Mesothelial cell of epicardium (in vitro differentiated cells): ENCODE data around the gene AMPH. TPM values are rescaled to one million over a fixed set of nuclear protein-coding genes. Genes with fewer than 3 reads are reported as not detected.
A peak's percentile ranks its signal among the peaks of the same experiment; 100 is the strongest.

ENCODE experiments used
- DNase-seq, 2 experiments: peaks; one replicate each; pipeline ENCODE4 v3.0.0; 2021; ENCODE audit warnings: low spot score in 2 of 2; ENCODE audit not compliant: unreplicated experiment in 2 of 2
- H3K27ac Mint-ChIP-seq: 2 replicates; pipeline ENCODE4 v1.8.0; 2021; ENCODE audit warnings: mixed read lengths
- H3K27me3 Mint-ChIP-seq: 2 replicates; pipeline ENCODE4 v1.8.0; 2021; ENCODE audit warnings: low read depth, mixed read lengths
- H3K36me3 Mint-ChIP-seq: 2 replicates; pipeline ENCODE4 v1.8.0; 2021; ENCODE audit warnings: mixed read lengths
- H3K4me1 Mint-ChIP-seq: 2 replicates; pipeline ENCODE4 v1.8.0; 2021; ENCODE audit warnings: mixed read lengths
- H3K4me3 Mint-ChIP-seq: 2 replicates; pipeline ENCODE4 v1.8.0; 2021; ENCODE audit warnings: mild to moderate bottlenecking, moderate library complexity, mixed read lengths
- H3K9me3 Mint-ChIP-seq: 2 replicates; pipeline ENCODE4 v1.8.0; 2021; ENCODE audit warnings: mixed read lengths
- CTCF ChIP-seq: fragments of 200-600 bp; sonication (generic); IDR thresholded peaks from one replicate; pipeline ENCODE4 v1.5.0; 2021; ENCODE audit warnings: antibody characterized with exemption; ENCODE audit not compliant: unreplicated experiment
- total RNA-seq: library from RNA; stranded (reverse); gene quantifications from 3 replicates; pipeline ENCODE4 v1.2.1, GENCODE V29; 2021

AMPH gene
- total RNA-seq, 1 donor from 2014 or later = 2.4 TPM

- no peak overlapping the region for H3K27ac Mint-ChIP-seq
- H3K9me3 Mint-ChIP-seq = peaks cover 12% of the 10 kb centered on the region
- no peak overlapping the region for H3K4me3 Mint-ChIP-seq
- peaks cover 47% of the 10 kb centered on the region for H3K27me3 Mint-ChIP-seq
- DNase-seq = no peak
- H3K36me3 Mint-ChIP-seq = no peaks in the 10 kb centered on the region
- peak; percentile 28 for TF ChIP-seq CTCF
- H3K4me1 Mint-ChIP-seq = no peaks in the 10 kb centered on the region
These were observed 29.4 kb upstream of the AMPH start for GRCh38 chr7:38660427-38661099.

GRCh38 chr7:38659931-38660330, 28.8 kb upstream of the AMPH start:
- Mint-ChIP-seq H3K4me1 (no peaks in the 10 kb centered on the region), H3K27me3 (peaks cover 51% of the 10 kb centered on the region), H3K4me3 (no peak overlapping the region), H3K27ac (no peak overlapping the region), H3K9me3 (peaks cover 11% of the 10 kb centered on the region), H3K36me3 (no peaks in the 10 kb centered on the region)
- no peak for DNase-seq
- no peak for TF ChIP-seq CTCF

- TF ChIP-seq CTCF = no peak
- Mint-ChIP-seq H3K9me3 (peaks cover 1% of the 10 kb centered on the region), H3K4me3 (no peak overlapping the region), H3K4me1 (no peaks in the 10 kb centered on the region), H3K36me3 (no peaks in the 10 kb centered on the region), H3K27me3 (peaks cover 47% of the 10 kb centered on the region), H3K27ac (no peak overlapping the region)
- DNase-seq = no peak
These were observed 27.7 kb upstream of the AMPH start for GRCh38 chr7:38658921-38659320.

GRCh38 chr7:38656968-38657367, 25.8 kb upstream of the AMPH start:
- no peak for DNase-seq
- Mint-ChIP-seq H3K27me3 (peaks cover 29% of the 10 kb centered on the region), H3K9me3 (no peaks in the 10 kb centered on the region), H3K36me3 (no peaks in the 10 kb centered on the region), H3K27ac (no peak overlapping the region), H3K4me3 (no peak overlapping the region), H3K4me1 (no peaks in the 10 kb centered on the region)
- TF ChIP-seq CTCF = no peak

- Mint-ChIP-seq H3K9me3 (no peaks in the 10 kb centered on the region), H3K4me3 (no peak overlapping the region), H3K4me1 (no peaks in the 10 kb centered on the region), H3K36me3 (no peaks in the 10 kb centered on the region), H3K27me3 (peaks cover 21% of the 10 kb centered on the region), H3K27ac (no peak overlapping the region)
- TF ChIP-seq CTCF = no peak
- no peak for DNase-seq
These were observed 24.9 kb upstream of the AMPH start for GRCh38 chr7:38655833-38656774.
